SK-N-SH (cell line): ENCODE measurements around the gene IL7R. TPM values are rescaled to one million over a fixed set of nuclear protein-coding genes. Genes with fewer than 3 reads are reported as not detected.
A peak's percentile ranks its signal among the peaks of the same experiment; 100 is the strongest.

Source experiments
- CTCF ChIA-PET: fragments of 300-600, 350-600 bp; formaldehyde crosslinking; extraction: SDS; loops from one replicate; lab custom pipeline; 2021; lab: Yijun Ruan, JAX
- POLR2A ChIA-PET: fragments of 350-600 bp; sonication (Branson Sonifier 250); formaldehyde crosslinking; extraction: SDS; loops from one replicate; lab custom pipeline; 2020; ENCODE audit warnings: antibody characterized with exemption, inconsistent platforms; lab: Yijun Ruan, JAX
- DNase-seq: peaks from one replicate; pipeline ENCODE4 v3.0.0; 2012
- H2AFZ ChIP-seq: fragments of 200-600 bp; sonication (generic); 2 replicates; pipeline ENCODE4 v1.8.1; 2016; ENCODE audit warnings: antibody characterized with exemption, mild to moderate bottlenecking, low read depth
- H3F3A ChIP-seq: fragments of 200-600 bp; sonication (generic); replicated peaks from 2 replicates; pipeline ENCODE3; 2016; ENCODE audit warnings: antibody characterized with exemption, mild to moderate bottlenecking; ENCODE audit not compliant: insufficient read depth
- H3K27ac ChIP-seq, 2 experiments: fragments of 200-500 bp in 1 of 2; fragments of 200-600 bp in 1 of 2; sonication (Bioruptor generic) in 1 of 2; sonication (generic), shearing (Covaris generic) in 1 of 2; 2 replicates each; pipeline versions ENCODE4 v1.5.1 to v1.6.1; 2014 to 2016; ENCODE audit warnings: low read depth in 2 of 2, inconsistent platforms in 1 of 2, low read length in 1 of 2, mild to moderate bottlenecking in 1 of 2, mixed read lengths in 1 of 2
- H3K27me3 ChIP-seq: fragments of 200-600 bp; sonication (generic), shearing (Covaris generic); 2 replicates; pipeline ENCODE4 v1.6.1; 2016; ENCODE audit warnings: mixed run types; ENCODE audit not compliant: insufficient read depth
- H3K36me3 ChIP-seq, 2 experiments: fragments of 200-500 bp in 1 of 2; fragments of 200-600 bp in 1 of 2; sonication (Bioruptor generic) in 1 of 2; sonication (generic) in 1 of 2; replicated peaks in 1 of 2; 2 replicates each; pipeline versions ENCODE3 to v1.5.1; 2014 to 2016; ENCODE audit warnings: low read length in 1 of 2, mild to moderate bottlenecking in 1 of 2; ENCODE audit not compliant: insufficient read depth in 2 of 2, control insufficient read depth in 1 of 2
- H3K4me1 ChIP-seq, 2 experiments: fragments of 200-500 bp in 1 of 2; fragments of 200-600 bp in 1 of 2; sonication (Bioruptor generic) in 1 of 2; sonication (generic), shearing (Covaris generic) in 1 of 2; 2 replicates each; pipeline versions ENCODE4 v1.5.1 to v1.6.1; 2014 to 2016; ENCODE audit warnings: low read depth in 1 of 2, low read length in 1 of 2, mixed run types in 1 of 2; ENCODE audit not compliant: insufficient read depth in 2 of 2, control insufficient read depth in 1 of 2
- H3K4me2 ChIP-seq: fragments of 200-600 bp; sonication (generic), shearing (Covaris generic); 2 replicates; pipeline ENCODE4 v1.6.1; 2017; ENCODE audit warnings: mixed run types
- H3K4me3 ChIP-seq, 2 experiments: fragments of 200-500 bp in 1 of 2; fragments of 200-600 bp in 1 of 2; sonication (Bioruptor generic) in 1 of 2; sonication (generic), shearing (Covaris generic) in 1 of 2; 2 replicates each; pipeline versions ENCODE4 v1.5.1 to v1.8.1; 2014 to 2016; ENCODE audit warnings: low read depth in 2 of 2, inconsistent platforms in 1 of 2, low read length in 1 of 2, mild to moderate bottlenecking in 1 of 2, mixed read lengths in 1 of 2, moderate library complexity in 1 of 2
- H3K79me2 ChIP-seq: fragments of 200-600 bp; sonication (generic); 2 replicates; pipeline ENCODE4 v1.8.1; 2017; ENCODE audit warnings: mild to moderate bottlenecking; ENCODE audit not compliant: insufficient read depth
- H3K9ac ChIP-seq: fragments of 200-600 bp; sonication (generic); 2 replicates; pipeline ENCODE4 v1.6.1; 2017; ENCODE audit warnings: mixed run types
- H3K9me2 ChIP-seq: fragments of 200-600 bp; sonication (generic); 2 replicates; pipeline ENCODE4 v1.6.1; 2017; ENCODE audit warnings: mixed run types
- H3K9me3 ChIP-seq: fragments of 200-600 bp; sonication (generic); 2 replicates; pipeline ENCODE4 v1.6.1; 2017; ENCODE audit warnings: mixed run types, mild to moderate bottlenecking, moderate library complexity
- H4K20me1 ChIP-seq: fragments of 200-600 bp; sonication (generic); 2 replicates; pipeline ENCODE4 v1.6.1; 2017; ENCODE audit warnings: mild to moderate bottlenecking, mixed run types; ENCODE audit not compliant: insufficient read depth
- CTCF ChIP-seq: fragments of 200-600 bp; sonication (generic); IDR thresholded peaks from 2 replicates; pipeline ENCODE4 v1.6.1; 2017; ENCODE audit warnings: antibody characterized with exemption, mild to moderate bottlenecking, moderate library complexity
- ELF1 ChIP-seq: IDR thresholded peaks from 2 replicates; pipeline ENCODE4 v1.4.0; 2012
- EP300 ChIP-seq, 2 experiments: IDR thresholded peaks; 2 replicates each; pipeline versions ENCODE4 v1.4.0 to v1.6.1; 2012; ENCODE audit warnings: borderline replicate concordance in 1 of 2, low read depth in 1 of 2, low read length in 1 of 2
- EZH2phosphoT487 ChIP-seq: fragments of 200-600 bp; sonication (generic); IDR thresholded peaks from 2 replicates; pipeline ENCODE4 v1.6.1; 2017; ENCODE audit warnings: low read depth, mixed run types, mild to moderate bottlenecking, antibody characterized with exemption, moderate library complexity, borderline replicate concordance
- FOXM1 ChIP-seq: IDR thresholded peaks from 2 replicates; pipeline ENCODE4 v1.4.0; 2012; ENCODE audit warnings: low read depth, mild to moderate bottlenecking
- GATA2 ChIP-seq: sonication (generic); formaldehyde crosslinking; IDR thresholded peaks from 2 replicates; pipeline ENCODE4 v1.5.0; 2020; ENCODE audit warnings: mild to moderate bottlenecking, missing genetic modification reagents
- IRF3 ChIP-seq: fragments of 150-350 bp; IDR thresholded peaks from 2 replicates; pipeline ENCODE4 v1.6.1; 2016; ENCODE audit warnings: mild to moderate bottlenecking, low read depth, low read length
- JUND ChIP-seq: IDR thresholded peaks from 2 replicates; pipeline ENCODE4 v1.4.0; 2012
- MAX ChIP-seq: IDR thresholded peaks from 2 replicates; pipeline ENCODE4 v1.4.0; 2012; ENCODE audit warnings: low read depth
- MXI1 ChIP-seq: IDR thresholded peaks from 2 replicates; pipeline ENCODE4 v1.6.1; 2012; ENCODE audit warnings: mild to moderate bottlenecking, low read depth, low read length, improper control_type of control experiment
- NFIC ChIP-seq: IDR thresholded peaks from 2 replicates; pipeline ENCODE4 v1.4.0; 2012; ENCODE audit warnings: borderline replicate concordance
- POLR2AphosphoS5 ChIP-seq: IDR thresholded peaks from 2 replicates; pipeline ENCODE4 v1.6.1; 2012; ENCODE audit warnings: low read depth, low read length
- RAD21 ChIP-seq: IDR thresholded peaks from 2 replicates; pipeline ENCODE4 v1.6.1; 2012; ENCODE audit warnings: mild to moderate bottlenecking, low read length
- REST ChIP-seq: IDR thresholded peaks from 2 replicates; pipeline ENCODE4 v1.6.1; 2012; ENCODE audit warnings: mild to moderate bottlenecking, low read depth, low read length, moderate library complexity
- RFX5 ChIP-seq: IDR thresholded peaks from 2 replicates; pipeline ENCODE4 v1.6.1; 2012; ENCODE audit warnings: mild to moderate bottlenecking, improper control_type of control experiment, low read length
- RXRA ChIP-seq: IDR thresholded peaks from 2 replicates; pipeline ENCODE4 v1.4.0; 2012; ENCODE audit warnings: low read depth, mild to moderate bottlenecking, borderline replicate concordance
- SIN3A ChIP-seq: IDR thresholded peaks from 2 replicates; pipeline ENCODE4 v1.6.1; 2012; ENCODE audit warnings: low read depth, mild to moderate bottlenecking, low read length, moderate library complexity, borderline replicate concordance
- SMC3 ChIP-seq: IDR thresholded peaks from 2 replicates; pipeline ENCODE4 v1.6.1; 2012; ENCODE audit warnings: low read depth, low read length, improper control_type of control experiment
- TCF12 ChIP-seq: IDR thresholded peaks from 2 replicates; pipeline ENCODE4 v1.4.0; 2012
- USF1 ChIP-seq: IDR thresholded peaks from 2 replicates; pipeline ENCODE4 v1.4.0; 2012; ENCODE audit warnings: low read depth, borderline replicate concordance
- USF2 ChIP-seq: fragments of 150-350 bp; IDR thresholded peaks from 2 replicates; pipeline ENCODE4 v1.6.1; 2017; ENCODE audit warnings: antibody characterized with exemption, low read length, low read depth, borderline replicate concordance
- ZBTB33 ChIP-seq: IDR thresholded peaks from 2 replicates; pipeline ENCODE4 v1.4.0; 2012; ENCODE audit warnings: low read depth, borderline replicate concordance
- WGBS: methylation state at CpG from one replicate; pipeline ENCODE4 v1.1.6; 2017; ENCODE audit warnings: low lambda C conversion rate; 5-methylcytosine and 5-hydroxymethylcytosine counted together
- polyA plus RNA-seq, 3 experiments: library from polyadenylated mRNA; depleted of rRNA; stranded (reverse); fragments of >200 nt; gene quantifications; 2 replicates each; pipeline ENCODE4 v1.2.3, GENCODE V29; 2012

The IL7R gene
- polyA plus RNA-seq, 1 of the 3 experiments (the other 2 are of a cell fraction), result 3.0 TPM

GRCh38 chr5:35924950-35925722, 68.4 kb downstream of the IL7R start:
- H3K4me1 ChIP-seq, result peaks cover 0 to 5% of the 10 kb centered on the region in 2 experiments; a peak in 2 of 4 replicates
- peak overlapping the region; percentile 65; the same call in 1 of the 2 replicates for H2AFZ ChIP-seq
- no peaks in the 10 kb centered on the region for H3K27me3 ChIP-seq
- ChIA-PET POLR2A (no interaction called here), CTCF (interaction anchor here (0.6 to 4.9 kb wide), 50 partner anchors 9 to 843 kb away, joined by 3 to 150 read pairs (median 4); partner anchors contain the start of genes CAPSL, PRLR, SPEF2 and UGT3A1)
- WGBS, result 12% methylated on average over 21 of the region's 21 CpGs
- H3K9me3 ChIP-seq, result no peaks in the 10 kb centered on the region
- no peak overlapping the region for H3K9ac ChIP-seq
- no peaks in the 10 kb centered on the region for H4K20me1 ChIP-seq
- peak; percentile 64 for DNase-seq
- peak overlapping the region; percentile 75 for H3K4me2 ChIP-seq
- H3K36me3 ChIP-seq, result no peaks in the 10 kb centered on the region
- H3K79me2 ChIP-seq, result no peaks in the 10 kb centered on the region
- H3K27ac ChIP-seq, result no peak overlapping the region
- H3K4me3 ChIP-seq, result peak overlapping the region; percentile 30 to 49
- no peaks in the 10 kb centered on the region for H3K9me2 ChIP-seq
- H3F3A ChIP-seq, result peaks cover 3% of the 10 kb centered on the region
- no peak for TF ChIP-seq ZBTB33
- TF ChIP-seq REST, result no peak
- TF ChIP-seq USF2, result no peak
- no peak for TF ChIP-seq FOXM1
- no peak for TF ChIP-seq USF1
- TF ChIP-seq NFIC, result no peak
- TF ChIP-seq IRF3, result no peak
- TF ChIP-seq RAD21, result peak; percentile 84
- TF ChIP-seq RXRA, result no peak
- TF ChIP-seq GATA2, result no peak; the same call in 1 of the 2 replicates
- no peak for TF ChIP-seq EP300 (IDR thresholded peaks at IDR 0.05; ENCODE audit: borderline replicate concordance in 1 of 2, low read depth in 1 of 2, low read length in 1 of 2)
- TF ChIP-seq JUND, result no peak
- TF ChIP-seq TCF12, result no peak
- no peak for TF ChIP-seq POLR2AphosphoS5
- TF ChIP-seq CTCF, result peak; percentile 82
- TF ChIP-seq MXI1, result peak; percentile 66
- TF ChIP-seq SMC3, result peak; percentile 92
- no peak for TF ChIP-seq SIN3A
- TF ChIP-seq RFX5, result no peak
- TF ChIP-seq EZH2phosphoT487, result no peak
- peak; percentile 76; the same call in 1 of the 2 replicates for TF ChIP-seq MAX
- TF ChIP-seq ELF1, result no peak
